ENCODE data around the gene C11orf58.
A peak's percentile ranks its signal among the peaks of the same experiment; 100 is the strongest.

Gene C11orf58

GRCh38 chr11:16787035-16787742 lies 48.7 kb downstream of the C11orf58 start:
- no peak overlapping the region for H3K27ac Mint-ChIP-seq
- H3K9me3 Mint-ChIP-seq, result no peaks in the 10 kb centered on the region
- no peak overlapping the region for H3K4me3 Mint-ChIP-seq
- no peaks in the 10 kb centered on the region for H3K36me3 Mint-ChIP-seq (ENCODE audit: low read depth)
- peaks cover 15% of the 10 kb centered on the region for H3K4me1 Mint-ChIP-seq (ENCODE audit: low read depth)
- no peaks in the 10 kb centered on the region for H3K27me3 Mint-ChIP-seq

GRCh38 chr11:16788141-16789062 lies 50.0 kb downstream of the C11orf58 start:
- H3K4me3 Mint-ChIP-seq, result no peak overlapping the region
- no peaks in the 10 kb centered on the region for H3K27me3 Mint-ChIP-seq
- no peaks in the 10 kb centered on the region for H3K9me3 Mint-ChIP-seq
- H3K4me1 Mint-ChIP-seq (ENCODE audit: low read depth), result peaks cover 15% of the 10 kb centered on the region
- H3K27ac Mint-ChIP-seq, result peak overlapping the region; percentile 26
- no peaks in the 10 kb centered on the region for H3K36me3 Mint-ChIP-seq (ENCODE audit: low read depth)

DNA sequence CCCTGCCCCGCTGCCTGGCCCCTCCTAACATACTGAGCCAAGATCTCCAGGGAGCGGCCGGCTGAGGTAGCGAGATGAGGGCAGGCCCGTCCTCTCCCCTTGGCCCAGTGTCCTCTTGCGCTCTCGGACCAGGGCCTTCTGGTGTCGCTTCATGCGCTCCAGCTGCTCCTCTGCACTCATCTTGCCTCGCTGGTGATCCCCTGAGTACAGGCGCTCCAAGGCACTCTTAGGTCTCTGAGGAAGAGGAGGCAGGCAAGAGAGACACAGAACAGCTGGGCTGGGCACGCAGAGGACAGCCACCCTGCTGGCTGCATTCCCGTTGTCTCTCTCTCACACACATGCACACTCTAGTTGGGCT lies 50.6 kb downstream of the C11orf58 start:
- Mint-ChIP-seq H3K9me3 (no peaks in the 10 kb centered on the region), H3K4me1 (ENCODE audit: low read depth) (peaks cover 15% of the 10 kb centered on the region), H3K36me3 (ENCODE audit: low read depth) (no peaks in the 10 kb centered on the region), H3K27me3 (no peaks in the 10 kb centered on the region), H3K27ac (no peak overlapping the region), H3K4me3 (no peak overlapping the region)

GRCh38 chr11:16789560-16790485 lies 51.4 kb downstream of the C11orf58 start:
- no peak overlapping the region for H3K4me3 Mint-ChIP-seq
- H3K4me1 Mint-ChIP-seq (ENCODE audit: low read depth), result peaks cover 16% of the 10 kb centered on the region
- H3K9me3 Mint-ChIP-seq, result no peaks in the 10 kb centered on the region
- no peaks in the 10 kb centered on the region for H3K27me3 Mint-ChIP-seq
- no peaks in the 10 kb centered on the region for H3K36me3 Mint-ChIP-seq (ENCODE audit: low read depth)
- H3K27ac Mint-ChIP-seq, result no peak overlapping the region

- Mint-ChIP-seq H3K4me1 (ENCODE audit: low read depth) (peaks cover 21% of the 10 kb centered on the region), H3K4me3 (no peak overlapping the region), H3K9me3 (no peaks in the 10 kb centered on the region), H3K36me3 (ENCODE audit: low read depth) (no peaks in the 10 kb centered on the region), H3K27me3 (no peaks in the 10 kb centered on the region), H3K27ac (no peak overlapping the region)
These were observed 52.2 kb downstream of the C11orf58 start for GRCh38 chr11:16790486-16791190.

DNA sequence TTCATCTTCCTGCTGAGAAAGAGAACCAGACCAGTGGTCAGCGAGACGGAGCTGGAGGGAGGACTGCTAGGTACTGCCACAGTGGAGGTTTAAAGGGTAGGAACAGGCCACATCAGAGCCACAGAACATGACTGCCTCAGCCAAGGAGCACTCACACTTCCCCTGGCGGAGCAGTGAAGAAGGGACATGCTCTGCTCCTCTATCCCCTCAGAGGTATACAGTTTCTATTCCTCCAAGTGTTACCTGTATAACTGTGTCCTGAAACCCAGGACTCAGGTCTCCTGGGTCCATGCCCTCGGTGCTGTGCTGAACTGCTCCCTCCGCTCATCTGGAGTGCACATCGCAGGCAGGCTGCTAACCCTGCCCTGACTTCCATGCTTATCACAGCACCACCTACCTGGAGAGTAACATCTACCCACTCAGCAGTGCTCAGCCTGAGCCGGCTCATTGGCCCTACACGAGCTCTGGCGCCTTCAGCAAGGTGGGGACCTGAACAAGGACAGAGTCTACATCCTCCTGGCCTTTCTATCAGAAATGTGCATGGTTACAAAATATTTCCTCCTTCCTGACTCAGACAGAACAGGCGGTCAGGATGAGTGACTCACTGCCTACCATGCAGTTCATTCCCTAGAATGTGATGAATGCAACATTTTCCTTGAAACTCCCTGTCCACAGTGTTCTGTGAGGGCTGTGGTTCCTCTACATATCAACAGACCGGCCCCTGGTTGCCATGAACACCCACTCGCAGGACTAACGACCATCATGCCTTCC lies 52.9 kb downstream of the C11orf58 start:
- Mint-ChIP-seq H3K9me3 (no peaks in the 10 kb centered on the region), H3K36me3 (ENCODE audit: low read depth) (no peaks in the 10 kb centered on the region), H3K4me1 (ENCODE audit: low read depth) (peaks cover 21% of the 10 kb centered on the region), H3K4me3 (no peak overlapping the region), H3K27ac (peak overlapping the region; percentile 26), H3K27me3 (no peaks in the 10 kb centered on the region)

GRCh38 chr11:16792426-16792825 lies 54.0 kb downstream of the C11orf58 start:
- Mint-ChIP-seq H3K4me3 (no peak overlapping the region), H3K36me3 (ENCODE audit: low read depth) (no peaks in the 10 kb centered on the region), H3K9me3 (no peaks in the 10 kb centered on the region), H3K27me3 (no peaks in the 10 kb centered on the region), H3K27ac (no peak overlapping the region), H3K4me1 (ENCODE audit: low read depth) (peaks cover 20% of the 10 kb centered on the region)

DNA sequence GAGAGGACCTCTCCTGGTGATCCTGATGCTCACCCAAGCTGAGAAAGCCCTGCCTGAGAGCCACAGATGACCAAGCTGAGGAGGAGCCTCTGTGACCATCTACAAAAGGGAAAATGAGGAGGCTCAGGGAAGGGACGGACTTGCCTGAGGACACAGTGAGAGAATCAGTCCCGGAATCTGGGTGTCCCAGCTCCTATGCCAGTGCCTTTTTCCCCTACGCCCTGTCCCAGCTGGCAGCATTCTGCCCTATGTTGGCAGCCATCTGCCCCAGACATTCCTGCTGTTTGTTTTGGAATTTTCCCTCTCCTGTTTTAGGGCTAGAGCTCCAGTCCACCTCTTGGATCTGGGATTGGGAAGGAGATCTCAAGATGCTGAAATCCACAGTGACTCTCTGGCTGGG lies 54.6 kb downstream of the C11orf58 start:
- no peak overlapping the region for H3K4me3 Mint-ChIP-seq
- no peaks in the 10 kb centered on the region for H3K36me3 Mint-ChIP-seq (ENCODE audit: low read depth)
- peaks cover 25% of the 10 kb centered on the region for H3K4me1 Mint-ChIP-seq (ENCODE audit: low read depth)
- no peaks in the 10 kb centered on the region for H3K27me3 Mint-ChIP-seq
- H3K9me3 Mint-ChIP-seq, result no peaks in the 10 kb centered on the region
- no peak overlapping the region for H3K27ac Mint-ChIP-seq

DNA sequence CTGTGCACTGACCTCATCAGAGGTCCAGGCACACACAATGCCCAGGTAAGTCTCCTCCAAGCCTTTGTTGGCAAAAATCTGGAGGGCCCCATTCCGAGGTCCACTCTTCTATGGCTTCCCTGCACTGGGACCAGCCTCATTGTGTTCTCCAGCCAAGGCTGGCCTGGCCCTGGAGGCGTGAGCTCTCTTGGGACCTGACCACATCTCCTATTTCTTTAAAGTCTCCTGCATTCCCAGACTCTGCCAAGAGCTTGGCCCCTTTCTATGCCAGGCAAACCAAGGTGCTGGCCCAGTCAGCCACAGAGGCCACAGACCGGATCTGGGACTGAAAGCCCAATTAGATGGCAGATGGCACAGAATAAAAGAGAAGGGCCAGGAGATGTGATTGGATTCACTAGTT lies 55.1 kb downstream of the C11orf58 start:
- Mint-ChIP-seq H3K4me1 (ENCODE audit: low read depth) (peaks cover 30% of the 10 kb centered on the region), H3K27ac (no peak overlapping the region), H3K27me3 (no peaks in the 10 kb centered on the region), H3K4me3 (no peak overlapping the region), H3K36me3 (ENCODE audit: low read depth) (no peaks in the 10 kb centered on the region), H3K9me3 (no peaks in the 10 kb centered on the region)

GRCh38 chr11:16794047-16794818 lies 55.8 kb downstream of the C11orf58 start:
- H3K27ac Mint-ChIP-seq, result no peak overlapping the region
- peaks cover 30% of the 10 kb centered on the region for H3K4me1 Mint-ChIP-seq (ENCODE audit: low read depth)
- H3K9me3 Mint-ChIP-seq, result no peaks in the 10 kb centered on the region
- H3K36me3 Mint-ChIP-seq (ENCODE audit: low read depth), result no peaks in the 10 kb centered on the region
- no peak overlapping the region for H3K4me3 Mint-ChIP-seq
- no peaks in the 10 kb centered on the region for H3K27me3 Mint-ChIP-seq

DNA sequence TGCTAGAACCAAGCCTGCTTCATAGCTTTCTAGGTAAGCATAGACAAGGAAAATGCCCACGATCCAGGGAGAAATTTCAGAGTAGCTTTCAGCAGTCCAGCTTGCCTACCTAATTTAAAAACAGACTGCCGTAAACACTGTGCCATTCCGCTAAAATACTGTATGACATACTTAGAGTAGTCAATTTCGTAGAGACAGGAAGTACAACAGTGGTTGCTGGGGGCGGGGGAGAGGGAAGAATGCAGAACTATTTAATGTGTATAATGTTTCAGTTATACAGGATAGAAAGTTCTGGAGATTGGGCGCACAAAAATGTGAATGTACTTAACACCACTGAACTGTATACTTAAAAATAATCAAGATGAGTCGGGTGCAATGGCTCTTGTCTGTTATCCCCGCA lies 56.7 kb downstream of the C11orf58 start:
- Mint-ChIP-seq H3K4me1 (ENCODE audit: low read depth) (peaks cover 35% of the 10 kb centered on the region), H3K4me3 (no peak overlapping the region), H3K9me3 (no peaks in the 10 kb centered on the region), H3K36me3 (ENCODE audit: low read depth) (no peaks in the 10 kb centered on the region), H3K27me3 (no peaks in the 10 kb centered on the region), H3K27ac (no peak overlapping the region)

- Mint-ChIP-seq H3K36me3 (ENCODE audit: low read depth) (no peaks in the 10 kb centered on the region), H3K4me3 (no peak overlapping the region), H3K27me3 (no peaks in the 10 kb centered on the region), H3K4me1 (ENCODE audit: low read depth) (peaks cover 37% of the 10 kb centered on the region), H3K9me3 (no peaks in the 10 kb centered on the region), H3K27ac (no peak overlapping the region)
These were observed 57.9 kb downstream of the C11orf58 start for GRCh38 chr11:16796311-16796710.

- no peak overlapping the region for H3K27ac Mint-ChIP-seq
- H3K4me1 Mint-ChIP-seq (ENCODE audit: low read depth), result peaks cover 29% of the 10 kb centered on the region
- no peaks in the 10 kb centered on the region for H3K9me3 Mint-ChIP-seq
- H3K4me3 Mint-ChIP-seq, result no peak overlapping the region
- no peaks in the 10 kb centered on the region for H3K27me3 Mint-ChIP-seq
- H3K36me3 Mint-ChIP-seq (ENCODE audit: low read depth), result no peaks in the 10 kb centered on the region
These were observed 59.3 kb downstream of the C11orf58 start for GRCh38 chr11:16797776-16798175.

All from stimulated activated naive CD8-positive, alpha-beta T cell treated with anti-CD3 and anti-CD28 coated beads, Interleukin-15, Interleukin-2, amounts not matched to agents 100 ng/mL and 50 ng/mL, for 24 hours (primary cell).